SK-N-SH treated with all-trans-retinoic acid at 6 μM for 48 hours (cell line): ENCODE data around the gene MEAF6.

Experiments
- ARNTL ChIP-seq: fragments of 450-650 bp; formaldehyde crosslinking; IDR thresholded peaks from 2 replicates; pipeline ENCODE4 v1.5.0; 2020; ENCODE audit warnings: low read depth, mild to moderate bottlenecking, moderate library complexity, borderline replicate concordance
- BACH2 ChIP-seq: fragments of 250-450 bp; sonication (Bioruptor Pico); IDR thresholded peaks from 2 replicates; pipeline ENCODE4 v1.9.0; 2021; ENCODE audit warnings: mild to moderate bottlenecking, borderline replicate concordance
- ISL1 ChIP-seq: fragments of 250-450 bp; sonication (Bioruptor Pico); IDR thresholded peaks from 2 replicates; pipeline ENCODE4 v2.1.2; 2022; ENCODE audit warnings: mild to moderate bottlenecking, moderate library complexity
- SNAI2 ChIP-seq: fragments of 250-450 bp; sonication (Bioruptor Pico); IDR thresholded peaks from 2 replicates; pipeline ENCODE4 v1.5.0; 2020; ENCODE audit warnings: mild to moderate bottlenecking, moderate library complexity
- TCF4 ChIP-seq: fragments of 250-450 bp; sonication (Bioruptor Pico); IDR thresholded peaks from 2 replicates; pipeline ENCODE4 v1.8.0; 2021; ENCODE audit warnings: mild to moderate bottlenecking, moderate library complexity, borderline replicate concordance
- TOX ChIP-seq: fragments of 250-450 bp; sonication (Bioruptor Pico); IDR thresholded peaks from 2 replicates; pipeline ENCODE4 v1.8.0; 2021; ENCODE audit warnings: mild to moderate bottlenecking, moderate library complexity, borderline replicate concordance
- ZFP3 ChIP-seq: fragments of 250-450 bp; sonication (Bioruptor Pico); IDR thresholded peaks from 2 replicates; pipeline ENCODE4 v1.5.0; 2020; ENCODE audit warnings: mild to moderate bottlenecking, moderate library complexity
- ZFP30 ChIP-seq: fragments of 450-650 bp; formaldehyde crosslinking; IDR thresholded peaks from 2 replicates; pipeline ENCODE4 v1.5.0; 2022; ENCODE audit warnings: mild to moderate bottlenecking, moderate library complexity
- ZNF70 ChIP-seq: fragments of 450-650 bp; formaldehyde crosslinking; IDR thresholded peaks from 2 replicates; pipeline ENCODE4 v1.5.0; 2020; ENCODE audit warnings: mild to moderate bottlenecking, moderate library complexity
- TF ChIP-seq, protein P1 (sequence below): fragments of 250-450 bp; sonication (Bioruptor Pico); IDR thresholded peaks from 2 replicates; pipeline ENCODE4 v1.5.0; 2020; ENCODE audit warnings: mild to moderate bottlenecking, moderate library complexity
- TF ChIP-seq, protein P2 (sequence below): fragments of 250-450 bp; sonication (Bioruptor Pico); IDR thresholded peaks from 2 replicates; pipeline ENCODE4 v1.8.0; 2020; ENCODE audit warnings: mild to moderate bottlenecking, moderate library complexity, borderline replicate concordance

DNA sequence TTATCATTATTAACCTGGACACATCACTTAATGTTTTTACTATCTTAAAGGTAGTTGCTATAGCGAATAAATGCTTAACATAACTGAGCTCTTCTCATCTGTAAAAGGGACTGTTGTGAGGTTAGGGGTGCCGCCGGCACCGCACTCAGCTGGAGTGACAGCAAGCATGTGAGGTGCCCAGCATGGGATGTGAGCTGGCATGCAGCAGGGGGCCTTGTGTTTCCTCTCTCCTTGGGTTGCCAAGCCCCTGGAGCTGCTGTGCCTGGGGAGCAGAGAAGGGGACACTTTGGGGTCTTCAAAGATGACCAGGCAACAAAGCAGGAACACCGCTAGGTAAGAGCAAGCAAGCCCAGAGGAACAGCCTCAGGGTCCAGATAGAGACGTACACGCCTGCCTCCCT is 42.3 kb downstream of the MEAF6 start:
- no peak; the same call in 1 of the 2 replicates for TF ChIP-seq ISL1 (CRISPR knock-in tag)
- TF ChIP-seq SNAI2 (CRISPR knock-in tag), result no peak
- TF ChIP-seq, protein P1, sequence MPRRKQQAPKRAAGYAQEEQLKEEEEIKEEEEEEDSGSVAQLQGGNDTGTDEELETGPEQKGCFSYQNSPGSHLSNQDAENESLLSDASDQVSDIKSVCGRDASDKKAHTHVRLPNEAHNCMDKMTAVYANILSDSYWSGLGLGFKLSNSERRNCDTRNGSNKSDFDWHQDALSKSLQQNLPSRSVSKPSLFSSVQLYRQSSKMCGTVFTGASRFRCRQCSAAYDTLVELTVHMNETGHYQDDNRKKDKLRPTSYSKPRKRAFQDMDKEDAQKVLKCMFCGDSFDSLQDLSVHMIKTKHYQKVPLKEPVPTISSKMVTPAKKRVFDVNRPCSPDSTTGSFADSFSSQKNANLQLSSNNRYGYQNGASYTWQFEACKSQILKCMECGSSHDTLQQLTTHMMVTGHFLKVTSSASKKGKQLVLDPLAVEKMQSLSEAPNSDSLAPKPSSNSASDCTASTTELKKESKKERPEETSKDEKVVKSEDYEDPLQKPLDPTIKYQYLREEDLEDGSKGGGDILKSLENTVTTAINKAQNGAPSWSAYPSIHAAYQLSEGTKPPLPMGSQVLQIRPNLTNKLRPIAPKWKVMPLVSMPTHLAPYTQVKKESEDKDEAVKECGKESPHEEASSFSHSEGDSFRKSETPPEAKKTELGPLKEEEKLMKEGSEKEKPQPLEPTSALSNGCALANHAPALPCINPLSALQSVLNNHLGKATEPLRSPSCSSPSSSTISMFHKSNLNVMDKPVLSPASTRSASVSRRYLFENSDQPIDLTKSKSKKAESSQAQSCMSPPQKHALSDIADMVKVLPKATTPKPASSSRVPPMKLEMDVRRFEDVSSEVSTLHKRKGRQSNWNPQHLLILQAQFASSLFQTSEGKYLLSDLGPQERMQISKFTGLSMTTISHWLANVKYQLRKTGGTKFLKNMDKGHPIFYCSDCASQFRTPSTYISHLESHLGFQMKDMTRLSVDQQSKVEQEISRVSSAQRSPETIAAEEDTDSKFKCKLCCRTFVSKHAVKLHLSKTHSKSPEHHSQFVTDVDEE (CRISPR knock-in tag), result no peak
- TF ChIP-seq ZFP30 (CRISPR knock-in tag), result no peak
- no peak for TF ChIP-seq BACH2 (CRISPR knock-in tag)
- no peak for TF ChIP-seq ZFP3 (CRISPR knock-in tag)
- no peak for TF ChIP-seq TOX (CRISPR knock-in tag)
- no peak for TF ChIP-seq TCF4 (CRISPR knock-in tag)
- TF ChIP-seq ARNTL (CRISPR knock-in tag), result no peak
- TF ChIP-seq ZNF70 (CRISPR knock-in tag), result no peak
- TF ChIP-seq, protein P2, sequence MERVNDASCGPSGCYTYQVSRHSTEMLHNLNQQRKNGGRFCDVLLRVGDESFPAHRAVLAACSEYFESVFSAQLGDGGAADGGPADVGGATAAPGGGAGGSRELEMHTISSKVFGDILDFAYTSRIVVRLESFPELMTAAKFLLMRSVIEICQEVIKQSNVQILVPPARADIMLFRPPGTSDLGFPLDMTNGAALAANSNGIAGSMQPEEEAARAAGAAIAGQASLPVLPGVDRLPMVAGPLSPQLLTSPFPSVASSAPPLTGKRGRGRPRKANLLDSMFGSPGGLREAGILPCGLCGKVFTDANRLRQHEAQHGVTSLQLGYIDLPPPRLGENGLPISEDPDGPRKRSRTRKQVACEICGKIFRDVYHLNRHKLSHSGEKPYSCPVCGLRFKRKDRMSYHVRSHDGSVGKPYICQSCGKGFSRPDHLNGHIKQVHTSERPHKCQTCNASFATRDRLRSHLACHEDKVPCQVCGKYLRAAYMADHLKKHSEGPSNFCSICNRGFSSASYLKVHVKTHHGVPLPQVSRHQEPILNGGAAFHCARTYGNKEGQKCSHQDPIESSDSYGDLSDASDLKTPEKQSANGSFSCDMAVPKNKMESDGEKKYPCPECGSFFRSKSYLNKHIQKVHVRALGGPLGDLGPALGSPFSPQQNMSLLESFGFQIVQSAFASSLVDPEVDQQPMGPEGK (CRISPR knock-in tag), result no peak
